DMS114 treated with DMSO at 0.1 percent for 48 hours (cell line): ENCODE measurements around the gene MMP27.
A peak's percentile ranks its signal among the peaks of the same experiment; 100 is the strongest.

Source experiments
- DNase-seq: peaks from one replicate; lab custom pipeline; 2025; ENCODE audit not compliant: unreplicated experiment; lab: John Stamatoyannopoulos, UW

MMP27 gene

GRCh38 chr11:102703826-102704493 lies 1.6 kb downstream of the MMP27 start:
- DNase-seq = no peak

GRCh38 chr11:102695201-102695600 lies 10.4 kb downstream of the MMP27 start:
- DNase-seq = no peak

- DNase-seq = no peak
These were observed 19.8 kb downstream of the MMP27 start for GRCh38 chr11:102685754-102686153.

- no peak for DNase-seq
These were observed 20.2 kb downstream of the MMP27 start for GRCh38 chr11:102685338-102685737.

- no peak for DNase-seq
These were observed 22.3 kb downstream of the MMP27 start for GRCh38 chr11:102683277-102683676.

- DNase-seq = no peak
These were observed 24.6 kb downstream of the MMP27 start for GRCh38 chr11:102680945-102681344.

- no peak for DNase-seq
These were observed 27.5 kb downstream of the MMP27 start for GRCh38 chr11:102678022-102678421.

GRCh38 chr11:102676084-102676483 lies 29.5 kb downstream of the MMP27 start:
- no peak for DNase-seq

GRCh38 chr11:102669664-102670063 lies 35.9 kb downstream of the MMP27 start:
- no peak for DNase-seq

- peak; percentile 56 for DNase-seq
These were observed 39.1 kb downstream of the MMP27 start for GRCh38 chr11:102666331-102666957.

GRCh38 chr11:102664001-102664752 lies 41.4 kb downstream of the MMP27 start:
- DNase-seq = no peak

- no peak for DNase-seq
These were observed 43.0 kb downstream of the MMP27 start for GRCh38 chr11:102662607-102663006.

GRCh38 chr11:102661040-102661439 lies 44.5 kb downstream of the MMP27 start:
- DNase-seq = no peak

- no peak for DNase-seq
These were observed 49.0 kb downstream of the MMP27 start for GRCh38 chr11:102656528-102656927.

- DNase-seq = no peak
These were observed 50.0 kb downstream of the MMP27 start for GRCh38 chr11:102655547-102655946.

- DNase-seq = no peak
These were observed 50.8 kb downstream of the MMP27 start for GRCh38 chr11:102654761-102655160.

GRCh38 chr11:102653744-102654291 lies 51.8 kb downstream of the MMP27 start:
- no peak for DNase-seq

- DNase-seq = no peak
These were observed 58.1 kb downstream of the MMP27 start for GRCh38 chr11:102647430-102647829.

GRCh38 chr11:102643941-102644340 lies 61.6 kb downstream of the MMP27 start:
- DNase-seq = no peak
